GM18907 (cell line): ENCODE measurements around the gene RABEP1.
"Not testable (repeated sequence)": the region's sequence is repeated elsewhere in the genome, so short reads cannot be mapped to it uniquely, and the experiment has no call there.

Experiments
- ATAC-seq: cut with Tn5 transposase; IDR thresholded peaks from one replicate; pipeline ENCODE4 v1.9.1; 2021; ENCODE audit warnings: mild to moderate bottlenecking, moderate library complexity; ENCODE audit not compliant: unreplicated experiment

Gene RABEP1

DNA sequence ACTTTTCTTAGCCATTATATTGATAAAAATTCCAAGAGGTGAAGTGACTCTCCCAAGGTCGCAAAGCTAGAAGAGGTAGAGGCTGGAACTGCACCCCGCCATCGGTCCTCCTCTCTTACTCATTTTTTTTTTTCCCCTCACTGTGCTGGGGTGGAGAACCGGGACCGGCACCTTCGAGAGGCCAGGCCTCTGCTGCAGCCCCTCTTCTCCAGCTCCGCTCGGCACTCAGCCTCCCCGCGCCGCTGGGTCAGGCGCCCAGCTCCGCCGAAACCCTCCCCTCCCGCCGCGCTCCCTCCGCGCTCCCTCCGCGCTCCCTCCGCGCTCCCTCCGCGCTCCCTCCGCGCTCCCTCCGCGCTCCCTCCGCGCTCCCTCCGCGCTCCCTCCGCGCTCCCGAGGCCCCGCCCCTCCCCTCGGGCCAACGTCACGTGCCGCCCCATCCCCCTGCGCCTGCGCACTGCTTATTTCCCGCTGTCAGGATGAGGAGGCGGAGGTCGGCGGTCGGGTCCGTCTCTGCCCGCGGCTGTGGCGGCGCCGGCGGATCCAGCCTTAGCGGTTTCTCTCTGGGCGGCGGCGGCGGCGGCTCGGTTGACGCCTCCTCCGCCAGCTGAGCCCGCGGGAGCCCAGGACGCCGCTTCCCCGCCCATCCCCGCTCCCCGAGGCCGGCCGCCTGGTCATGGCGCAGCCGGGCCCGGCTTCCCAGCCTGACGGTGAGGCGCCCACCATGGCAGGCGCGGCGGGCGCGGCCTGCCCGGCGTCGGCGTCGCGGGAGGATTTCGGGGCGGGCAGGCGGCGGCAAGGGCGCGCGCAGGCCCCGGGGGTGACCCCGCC lies at the start of gene RABEP1:
Gene RABEP1 (plus strand): TSS at position 471 of the 828 bp plus-strand sequence. CDS start 203 bp downstream, at position 674.
- peak; percentile 81 for ATAC-seq

DNA sequence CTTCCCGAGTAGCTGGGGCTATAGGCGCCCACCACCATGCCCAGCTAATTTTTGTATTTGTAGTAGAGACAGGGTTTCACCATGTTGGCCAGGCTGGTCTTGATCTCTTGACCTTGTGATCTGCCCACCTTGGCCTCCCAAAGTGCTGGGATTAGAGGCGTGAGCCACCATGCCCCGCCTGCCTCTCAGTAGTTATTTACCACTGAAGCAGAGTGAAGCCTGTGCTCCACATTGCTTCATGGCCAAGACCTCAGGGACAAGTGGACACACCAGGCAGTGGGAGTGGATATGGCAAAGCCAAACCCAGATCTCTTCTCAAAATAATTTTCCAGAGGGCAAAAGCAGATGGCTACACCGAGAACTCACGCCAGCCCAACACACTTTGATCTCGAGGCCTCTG lies 48.6 kb upstream of the RABEP1 start:
- not testable (repeated sequence) for ATAC-seq

DNA sequence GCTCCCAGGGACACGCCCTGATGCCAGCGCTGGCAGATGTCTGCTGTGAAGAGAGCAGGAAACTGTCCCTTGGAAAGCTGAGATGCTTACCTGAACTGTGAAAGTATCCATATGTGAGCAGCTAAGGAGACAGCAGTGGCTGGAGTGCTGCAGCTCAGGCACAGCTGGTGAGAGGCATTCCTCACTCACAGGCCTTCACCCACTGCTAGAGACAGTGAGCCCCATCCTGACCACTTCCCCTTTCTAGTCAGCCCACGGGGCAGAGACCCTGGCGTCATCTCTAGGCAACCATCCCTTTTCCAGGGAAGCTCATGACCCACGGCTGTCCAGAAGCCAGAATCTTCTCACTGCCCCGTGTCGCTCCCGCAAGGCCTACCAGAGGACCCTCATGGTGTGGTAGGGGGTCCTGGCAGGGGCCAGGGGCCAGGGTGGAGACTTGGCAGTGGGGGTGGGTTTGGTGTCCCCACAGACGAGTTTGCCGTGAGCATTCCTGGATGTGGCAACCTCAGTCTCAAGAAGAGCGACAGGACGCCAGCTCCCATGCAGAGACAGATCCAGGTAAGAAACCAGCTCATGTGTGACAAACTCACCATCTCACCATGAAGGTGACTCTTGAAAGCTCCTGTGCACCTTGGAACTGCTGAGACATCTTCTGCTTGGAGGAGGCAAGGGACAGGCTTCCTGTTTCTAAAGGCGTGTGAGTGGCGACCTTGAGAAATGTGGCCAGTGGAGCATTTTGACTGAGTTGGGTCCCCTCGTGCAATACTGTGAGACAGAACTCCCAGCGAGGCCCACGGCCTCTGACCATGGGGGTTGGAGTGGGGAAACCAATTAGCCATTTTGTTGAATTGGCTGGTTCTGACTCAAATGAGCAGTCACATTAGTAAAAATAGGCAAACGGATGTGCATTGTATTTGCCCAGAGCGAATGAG lies 47.2 kb upstream of the RABEP1 start, which contains the start of gene SCIMP:
Gene SCIMP (minus strand): TSS at position 216 of the 932 bp plus-strand sequence. CDS start 105 bp downstream, at position 111.
- ATAC-seq = peak; percentile 60

DNA sequence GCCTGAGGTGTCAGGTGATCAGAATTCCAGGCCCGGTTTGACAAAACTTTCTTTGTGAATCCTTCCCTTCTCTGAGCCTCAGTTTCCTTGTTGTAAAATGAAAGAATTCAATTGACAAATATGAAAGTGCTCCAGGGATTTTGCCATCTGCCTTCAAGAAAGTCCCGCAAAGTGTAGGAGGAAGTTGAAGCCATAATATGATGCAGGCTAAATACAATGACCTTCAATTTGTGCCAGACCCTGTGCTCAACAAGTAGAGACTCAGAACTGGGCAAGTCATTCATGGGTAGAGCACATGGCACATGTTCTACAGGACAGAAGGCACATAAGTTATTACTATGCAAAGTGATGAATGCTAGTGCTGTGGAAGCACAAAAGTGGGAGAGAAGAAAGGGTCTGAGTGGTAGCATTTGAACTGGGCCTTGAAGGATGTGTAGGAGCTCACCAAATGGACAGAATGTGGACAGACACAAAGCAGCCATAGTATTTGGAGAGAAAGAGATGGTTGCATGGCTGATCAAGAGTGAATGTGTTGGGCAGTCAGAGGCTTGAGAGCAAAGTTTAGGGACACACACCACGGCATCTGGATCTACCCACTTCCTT lies 45.0 kb upstream of the RABEP1 start:
- ATAC-seq = no peak

DNA sequence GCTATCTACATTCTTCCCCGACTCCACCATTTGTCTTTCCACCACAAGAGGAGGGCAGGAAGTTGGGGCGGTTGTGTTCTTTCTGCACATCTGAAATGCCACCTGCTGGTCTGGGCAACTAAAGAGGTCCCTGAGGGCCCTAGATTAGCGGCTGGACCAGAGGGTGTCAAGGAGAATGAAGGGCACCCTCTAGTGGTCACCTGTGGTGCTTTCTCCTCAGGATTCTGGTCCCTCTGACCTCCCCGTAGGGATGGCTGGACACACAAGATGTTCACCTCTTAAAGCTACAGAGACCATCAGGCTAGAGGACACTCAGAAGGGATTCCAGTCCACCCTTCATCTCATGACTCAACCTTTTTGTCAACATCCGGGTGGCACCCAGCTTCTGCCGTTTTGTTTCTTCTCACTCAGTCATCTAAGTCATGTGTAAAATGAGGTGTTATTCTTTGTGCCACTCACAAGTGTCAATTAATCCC lies 44.5 kb upstream of the RABEP1 start:
- no peak for ATAC-seq

DNA sequence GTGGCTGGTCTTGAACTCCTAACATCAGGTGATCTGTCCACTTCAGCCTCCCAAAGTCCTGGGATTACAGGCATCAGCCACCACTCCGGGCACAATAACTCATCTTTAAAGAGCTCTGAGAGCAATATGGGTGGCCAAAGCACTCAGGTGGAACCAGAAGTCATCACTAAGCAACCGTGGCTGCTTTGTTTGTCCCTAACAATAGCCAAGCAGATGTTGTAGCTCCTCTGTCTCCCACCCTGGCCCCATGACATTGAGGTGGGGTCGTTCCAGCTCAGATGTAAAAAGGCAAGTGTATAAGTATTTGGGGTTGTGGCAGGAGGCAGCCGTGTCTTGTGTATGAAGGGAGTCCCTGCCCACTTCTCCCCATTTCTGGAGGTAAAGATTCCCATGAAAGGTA lies 43.8 kb upstream of the RABEP1 start:
- no peak for ATAC-seq

DNA sequence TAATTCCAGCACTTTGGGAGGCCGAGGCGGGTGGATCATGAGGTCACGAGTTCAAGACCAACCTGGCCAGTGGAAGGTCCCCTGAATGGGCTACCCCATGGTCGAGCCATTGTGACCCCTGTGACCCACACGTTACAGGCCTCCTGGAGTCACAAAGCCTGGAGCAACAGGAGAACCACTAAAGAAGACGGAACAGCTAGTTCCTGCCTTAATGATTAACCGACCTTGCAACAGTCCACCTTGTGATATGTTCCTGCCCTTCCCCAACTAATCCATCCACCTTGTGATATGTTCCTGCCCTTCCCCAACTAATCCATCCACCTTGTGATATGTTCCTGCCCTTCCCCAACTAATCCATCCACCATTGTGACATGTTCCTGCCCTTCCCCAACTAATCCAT lies 42.3 kb upstream of the RABEP1 start:
- ATAC-seq = not testable (repeated sequence)

DNA sequence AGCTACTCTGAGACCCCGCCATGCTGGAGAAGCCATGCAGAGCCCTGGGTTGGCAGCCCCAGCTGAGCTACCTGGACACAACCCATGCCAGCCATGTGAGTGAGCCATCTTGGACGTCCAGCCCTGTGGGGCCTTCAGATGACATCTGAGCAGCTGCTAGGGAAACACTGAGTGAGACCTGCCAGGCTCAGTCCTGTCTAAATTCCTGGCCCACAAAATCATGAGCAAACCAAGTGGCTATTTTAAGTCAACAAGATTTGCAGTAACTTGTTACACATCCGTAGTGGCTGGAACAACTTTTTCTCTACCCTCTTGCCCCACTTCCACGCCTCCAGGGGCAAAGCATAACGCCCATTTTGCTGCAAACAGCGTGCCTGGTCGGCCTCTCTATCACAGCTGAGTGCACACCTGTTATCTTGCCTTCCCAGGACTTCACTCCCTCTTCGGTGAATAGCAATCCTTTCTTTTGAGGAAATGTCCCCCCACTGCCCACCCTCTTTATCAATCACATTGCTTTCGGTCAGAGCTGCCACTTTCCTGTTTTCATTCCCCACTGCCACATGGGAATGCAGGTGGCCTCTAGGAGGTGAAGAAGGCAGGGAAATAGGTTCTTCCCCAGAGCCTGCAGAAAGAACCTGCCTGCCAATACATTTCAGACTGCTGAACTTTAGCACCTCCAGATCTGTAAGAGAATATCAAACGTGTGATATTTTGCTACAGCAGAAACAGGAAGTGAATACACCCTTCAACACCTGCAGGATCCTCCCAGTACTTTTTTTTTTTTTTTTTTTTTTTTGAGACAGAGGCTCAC lies 40.0 kb upstream of the RABEP1 start:
- ATAC-seq = no peak

- no peak for ATAC-seq
These were observed 34.5 kb upstream of the RABEP1 start for GRCh38 chr17:5247621-5248020.

- ATAC-seq = no peak
These were observed 33.1 kb upstream of the RABEP1 start for GRCh38 chr17:5248821-5249479.

GRCh38 chr17:5249615-5250014 lies 32.5 kb upstream of the RABEP1 start:
- no peak for ATAC-seq

GRCh38 chr17:5254414-5254813 lies 27.7 kb upstream of the RABEP1 start:
- ATAC-seq = no peak

GRCh38 chr17:5254903-5255521 lies 27.1 kb upstream of the RABEP1 start:
- ATAC-seq = no peak

- no peak for ATAC-seq
These were observed 25.0 kb upstream of the RABEP1 start for GRCh38 chr17:5257124-5257523.

DNA sequence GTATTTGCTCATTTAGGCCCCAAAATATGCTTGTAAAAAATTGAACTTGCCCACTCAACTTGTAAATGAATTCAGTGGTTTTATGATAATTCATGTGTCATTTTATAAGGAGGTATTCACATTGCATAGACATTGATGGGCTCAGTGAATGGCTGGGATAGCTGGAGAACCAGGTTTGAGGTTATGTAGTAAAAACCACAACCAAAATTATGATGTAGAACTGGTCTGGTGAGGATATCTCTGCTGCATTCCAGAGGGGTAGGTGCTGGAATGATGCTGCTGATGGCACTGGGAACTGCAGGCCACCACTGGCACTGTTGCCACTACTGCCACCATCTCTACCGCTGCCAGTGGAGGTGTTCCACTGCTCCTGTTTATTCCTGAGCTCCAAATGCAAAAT lies 21.5 kb upstream of the RABEP1 start:
- no peak for ATAC-seq

GRCh38 chr17:5262416-5262991 lies 19.6 kb upstream of the RABEP1 start:
- no peak for ATAC-seq

DNA sequence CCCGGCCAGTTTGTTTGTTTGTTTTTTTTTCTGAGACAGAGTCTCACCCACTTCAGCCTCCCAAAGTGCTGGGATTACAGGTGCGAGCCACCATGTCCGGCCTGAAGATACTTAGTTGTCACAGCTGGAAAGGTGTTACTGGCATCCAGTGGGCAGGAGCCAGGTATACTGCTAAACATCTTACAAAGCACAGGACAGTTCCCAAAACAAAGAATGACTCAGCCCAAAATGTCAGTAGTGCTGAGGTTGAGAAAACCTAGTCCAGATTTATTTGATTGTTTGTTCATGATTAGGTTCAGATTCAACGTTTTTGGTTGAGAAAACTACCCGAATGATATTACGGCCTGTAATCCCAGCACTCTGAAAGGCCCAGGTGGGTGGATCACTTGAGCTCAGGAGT lies 18.6 kb upstream of the RABEP1 start:
- ATAC-seq = no peak

DNA sequence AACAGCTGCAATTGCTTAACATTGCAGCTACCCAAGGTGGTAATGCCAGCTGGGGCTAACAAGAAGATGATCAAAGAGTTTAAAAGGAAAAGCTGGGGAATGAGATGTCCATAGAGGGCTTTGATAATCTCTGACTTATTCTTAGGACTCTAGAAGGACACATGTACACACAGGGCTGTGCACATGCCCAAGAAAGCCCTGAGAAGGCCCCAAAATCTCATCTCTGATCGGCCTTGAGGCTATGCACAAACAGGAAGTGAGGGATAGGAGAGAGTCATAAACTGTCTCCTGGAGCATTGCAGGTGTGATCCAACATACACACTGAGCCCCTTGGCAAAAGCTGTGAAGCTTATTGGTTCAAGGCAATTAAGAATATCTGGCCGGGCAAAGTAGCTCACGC lies 17.2 kb upstream of the RABEP1 start:
- ATAC-seq = no peak
